Pons (tissue), 1 donor: ENCODE results near the gene NAB1.
"Not testable (repeated sequence)": the region's sequence is repeated elsewhere in the genome, so short reads cannot be mapped to it uniquely, and the experiment has no call there.

Experiments used
- DNase-seq: peaks from one replicate; pipeline ENCODE4 v3.0.0-alpha.2; 2016; ENCODE audit warnings: low spot score

The NAB1 gene, protein sequence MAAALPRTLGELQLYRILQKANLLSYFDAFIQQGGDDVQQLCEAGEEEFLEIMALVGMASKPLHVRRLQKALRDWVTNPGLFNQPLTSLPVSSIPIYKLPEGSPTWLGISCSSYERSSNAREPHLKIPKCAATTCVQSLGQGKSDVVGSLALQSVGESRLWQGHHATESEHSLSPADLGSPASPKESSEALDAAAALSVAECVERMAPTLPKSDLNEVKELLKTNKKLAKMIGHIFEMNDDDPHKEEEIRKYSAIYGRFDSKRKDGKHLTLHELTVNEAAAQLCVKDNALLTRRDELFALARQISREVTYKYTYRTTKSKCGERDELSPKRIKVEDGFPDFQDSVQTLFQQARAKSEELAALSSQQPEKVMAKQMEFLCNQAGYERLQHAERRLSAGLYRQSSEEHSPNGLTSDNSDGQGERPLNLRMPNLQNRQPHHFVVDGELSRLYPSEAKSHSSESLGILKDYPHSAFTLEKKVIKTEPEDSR

DNA sequence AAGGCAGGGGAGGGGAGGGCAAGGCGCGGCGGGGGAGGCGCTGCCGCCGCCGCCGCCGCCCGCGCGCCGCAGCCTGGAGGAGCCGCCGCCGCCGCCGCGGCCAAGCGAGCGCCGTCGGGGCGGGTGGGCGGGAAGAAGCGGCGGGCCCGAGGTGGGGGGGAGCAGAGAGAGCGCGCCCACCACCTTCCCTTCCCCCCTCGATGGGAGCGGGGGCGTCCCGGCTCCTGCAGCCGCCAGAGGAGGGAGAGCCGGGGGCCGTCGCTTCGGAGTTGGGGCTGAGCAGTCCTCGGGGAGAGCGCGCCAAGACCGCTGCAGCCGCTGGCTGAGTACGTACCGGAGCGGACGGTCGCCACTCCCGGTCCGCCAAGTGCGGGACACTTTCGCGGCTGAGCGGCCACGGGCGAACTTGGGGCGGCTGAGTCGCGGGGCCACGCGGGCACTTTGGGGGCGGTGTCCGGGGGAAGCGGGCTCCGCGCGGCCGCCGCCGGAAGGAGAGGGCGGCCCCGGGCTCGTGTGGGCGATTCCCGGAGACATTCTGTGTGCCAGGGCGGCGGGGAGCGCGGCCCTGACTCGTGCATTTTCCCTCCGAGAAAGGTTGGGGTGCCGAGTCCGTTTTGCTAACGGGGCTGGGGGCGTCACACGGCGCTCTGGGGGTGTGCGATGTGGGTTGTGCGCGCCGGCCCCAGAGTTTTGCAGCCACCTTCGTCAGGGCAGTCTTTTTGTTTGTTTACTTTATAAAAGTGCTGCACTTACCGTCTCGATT is at the start of gene NAB1:
TSS of gene NAB1 (plus strand) at position 49 of the 763 bp plus-strand sequence. CDS start 10,094 bp downstream, outside the sequence.
- DNase-seq: no peak

DNA sequence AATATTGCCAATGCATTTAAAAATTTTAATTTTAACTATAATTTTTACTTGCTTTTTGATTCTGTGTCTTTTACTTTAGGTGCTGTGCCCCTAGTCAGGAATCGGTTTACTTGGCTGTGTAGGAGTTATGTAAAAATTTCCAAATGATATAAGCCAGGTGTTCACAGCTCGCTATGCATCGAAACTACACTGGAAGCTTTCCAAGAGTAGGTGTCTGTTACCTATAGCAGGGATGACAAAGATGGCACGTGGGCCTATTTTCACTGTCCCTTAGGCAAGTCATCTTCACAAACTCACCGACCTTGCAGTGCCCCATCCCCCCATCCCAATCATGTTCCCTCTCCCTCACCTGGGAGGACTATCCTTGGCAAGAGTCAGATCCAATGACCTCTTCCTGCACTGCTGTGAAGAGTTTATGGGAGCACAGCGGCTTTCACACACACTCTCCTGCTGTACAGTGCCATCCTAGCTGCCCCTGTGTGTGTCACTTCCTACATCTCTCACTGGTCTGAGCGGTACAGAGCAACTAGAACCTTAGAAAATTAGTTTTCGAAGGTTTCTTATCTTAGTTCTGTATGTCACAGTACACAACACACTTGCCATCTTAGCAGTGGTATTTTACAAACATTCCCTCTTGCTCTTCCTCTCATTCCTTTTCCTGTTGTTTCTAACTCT is 49.2 kb upstream of the NAB1 start:
- DNase-seq: no peak

DNA sequence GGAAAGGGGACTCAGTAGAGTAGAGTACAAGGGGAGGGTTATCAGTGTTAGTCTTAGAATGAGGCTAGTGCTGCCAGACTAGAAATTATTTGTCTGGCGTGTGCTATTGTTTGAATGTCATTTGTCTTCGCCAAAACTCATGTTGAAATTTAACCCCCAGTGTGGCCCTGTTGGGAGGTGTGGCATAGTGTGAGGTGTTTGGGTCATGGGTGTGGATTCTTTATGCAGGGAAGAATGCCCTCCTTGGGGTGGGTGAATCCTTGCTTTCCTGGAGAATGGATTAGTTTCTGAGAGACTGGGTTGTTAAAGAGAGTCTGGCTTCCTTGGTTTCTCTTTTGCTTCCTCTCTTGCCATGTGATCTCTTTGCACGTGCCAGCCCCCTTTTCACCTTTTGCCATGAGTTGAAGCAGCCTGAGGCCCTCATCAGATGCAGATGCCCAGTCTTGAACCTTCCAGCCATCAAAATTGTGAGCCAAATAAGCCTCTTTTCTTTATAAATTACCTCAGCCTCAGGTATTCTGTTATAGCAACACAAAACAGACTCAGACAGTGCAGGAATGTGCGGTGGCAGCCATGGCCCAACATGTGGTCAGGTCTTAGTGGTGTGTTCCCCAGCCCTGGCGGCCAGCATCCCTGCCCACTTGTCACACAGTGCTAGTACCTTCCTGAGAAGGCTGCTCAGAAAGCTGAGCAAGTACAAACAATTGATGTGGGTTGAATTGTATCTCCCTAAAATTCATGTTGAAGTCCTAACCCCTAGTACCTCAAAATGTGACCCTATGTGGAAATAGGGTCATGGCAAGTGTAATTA is 48.4 kb upstream of the NAB1 start:
- DNase-seq: no peak

DNA sequence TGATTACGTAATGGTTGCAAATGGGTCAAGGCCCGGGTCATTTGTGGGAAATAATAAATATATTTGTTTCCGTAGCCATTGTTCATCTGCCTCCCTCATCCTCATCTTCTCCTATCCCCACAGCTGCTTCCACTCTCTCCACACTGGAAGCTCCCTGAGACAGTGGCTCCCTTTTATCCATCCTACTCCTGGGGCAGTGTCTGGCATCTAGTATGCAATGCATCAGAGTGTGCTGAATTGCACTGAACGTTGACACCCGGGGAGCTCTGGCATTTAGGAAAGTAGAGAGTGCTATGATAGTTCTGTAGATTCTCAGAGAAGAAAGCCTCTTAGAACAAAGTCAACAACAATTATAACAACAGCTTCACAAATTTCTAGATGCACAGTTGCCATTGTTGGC is 45.5 kb upstream of the NAB1 start:
- peak; percentile 96 for DNase-seq

DNA sequence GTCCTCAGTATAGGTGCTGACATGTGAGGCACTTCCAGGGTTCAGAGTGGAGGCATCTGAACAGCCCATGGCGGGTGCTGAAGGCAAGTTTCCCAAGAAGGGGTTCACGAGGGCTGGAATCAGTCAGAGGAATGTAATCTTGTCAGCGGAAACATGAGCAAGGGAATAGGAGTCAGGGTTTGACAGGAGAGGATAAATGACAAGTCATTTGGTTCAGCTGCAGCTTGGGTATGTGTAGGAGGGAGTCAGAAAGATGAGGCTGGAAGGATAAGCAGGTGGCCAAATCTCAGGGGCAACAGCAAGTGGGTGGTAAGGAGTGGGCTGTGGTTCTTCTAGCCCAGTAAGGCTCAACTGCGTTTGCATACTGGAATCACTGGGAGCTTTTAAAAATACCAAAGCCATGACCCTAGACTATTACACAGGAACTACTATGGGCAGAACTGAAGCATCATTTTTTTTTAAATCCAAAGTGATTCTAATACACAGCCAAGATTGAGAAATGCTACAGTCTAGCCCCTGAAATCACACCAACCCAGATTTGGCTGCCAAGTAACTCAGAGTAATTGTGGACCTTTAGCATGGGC is 41.8 kb upstream of the NAB1 start:
- no peak for DNase-seq

DNA sequence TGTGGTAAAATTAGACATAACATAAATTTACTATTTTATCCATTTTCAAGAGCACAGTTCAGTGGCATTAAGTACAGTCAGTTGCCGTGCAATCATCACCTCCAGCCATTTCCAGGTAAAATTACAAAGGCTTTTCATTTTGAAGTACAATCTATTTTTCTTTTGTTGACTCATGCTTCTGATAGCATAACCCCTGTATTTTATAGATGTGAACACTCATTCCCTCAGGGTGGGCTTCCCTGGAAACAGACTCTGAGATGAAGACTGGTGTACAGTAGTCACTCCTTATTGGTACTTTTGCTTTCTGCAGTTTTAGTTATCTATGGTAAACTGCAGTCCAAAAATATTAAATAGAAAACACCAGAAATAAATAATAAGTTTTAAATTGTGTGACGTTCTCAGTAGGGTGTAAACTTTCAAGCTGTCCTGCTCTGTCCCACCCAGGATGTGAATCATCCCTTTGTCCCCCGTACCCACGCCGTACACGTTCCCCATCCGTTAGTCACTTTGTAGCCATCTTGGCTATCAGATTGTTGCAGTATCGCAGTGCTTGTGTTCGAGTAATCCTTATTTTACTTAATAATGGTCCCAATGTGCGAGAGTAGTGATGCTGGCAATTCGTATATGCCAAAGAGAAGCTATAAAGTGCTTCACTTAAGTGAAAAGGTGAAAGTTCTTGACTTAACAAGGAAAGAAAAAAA is 41.1 kb upstream of the NAB1 start:
- DNase-seq: peak; percentile 43

DNA sequence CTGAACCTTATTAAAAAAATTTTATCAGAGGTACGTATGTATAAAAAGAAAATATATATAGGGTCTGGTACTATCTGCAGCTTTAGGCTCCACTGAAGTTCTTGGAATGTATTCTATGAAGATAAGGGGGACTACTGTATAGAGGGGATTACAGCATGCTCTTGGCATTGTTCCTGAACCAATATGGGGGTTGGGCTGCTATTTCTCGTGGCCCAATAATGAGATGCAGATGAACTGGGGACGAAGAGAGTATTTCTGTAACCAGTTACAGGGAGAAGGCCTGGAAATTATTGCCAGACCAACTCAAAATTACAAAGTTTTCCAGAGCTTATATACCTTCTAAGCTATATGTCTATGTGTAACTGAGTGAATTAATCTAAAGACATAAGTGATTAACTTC is 40.0 kb upstream of the NAB1 start:
- not testable (repeated sequence) for DNase-seq

DNA sequence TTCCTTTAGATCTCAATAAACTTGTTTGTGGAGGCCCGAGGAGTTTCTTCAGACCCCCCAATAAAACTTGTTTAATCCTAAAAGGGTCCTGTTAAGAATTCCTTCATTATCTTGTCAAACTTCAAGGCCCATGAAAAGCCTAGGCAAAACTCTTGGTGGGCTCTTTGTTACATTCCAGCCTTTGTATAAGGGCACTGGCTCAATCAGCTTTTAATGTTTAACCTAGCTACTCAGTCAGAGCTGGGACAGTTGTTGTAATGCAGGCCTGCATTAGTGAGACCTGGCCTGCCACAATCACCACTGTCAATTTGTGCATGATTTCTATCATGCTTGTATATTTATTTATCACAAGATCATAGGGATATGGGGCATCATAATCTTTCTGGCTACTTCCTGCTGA is 39.5 kb upstream of the NAB1 start:
- not testable (repeated sequence) for DNase-seq

DNA sequence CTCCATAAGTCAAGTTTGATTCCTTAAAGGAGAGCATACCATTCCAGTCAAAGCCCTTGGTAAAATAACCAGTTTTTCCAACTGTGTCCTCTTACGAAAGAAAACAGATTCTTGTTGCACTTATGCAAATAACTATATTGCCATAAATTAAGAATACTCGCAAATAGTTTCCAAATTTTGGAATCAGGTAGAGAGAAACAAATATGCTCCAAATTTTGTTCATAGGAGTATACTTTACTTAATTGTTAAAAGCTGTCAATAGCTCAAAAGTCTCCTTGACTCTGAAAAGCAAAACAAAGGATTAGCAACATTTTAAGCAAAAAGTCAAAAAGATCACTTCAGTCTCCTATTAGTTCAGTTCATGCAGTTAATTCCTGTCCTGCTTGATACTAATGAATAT is 38.4 kb upstream of the NAB1 start:
- DNase-seq: not testable (repeated sequence)

DNA sequence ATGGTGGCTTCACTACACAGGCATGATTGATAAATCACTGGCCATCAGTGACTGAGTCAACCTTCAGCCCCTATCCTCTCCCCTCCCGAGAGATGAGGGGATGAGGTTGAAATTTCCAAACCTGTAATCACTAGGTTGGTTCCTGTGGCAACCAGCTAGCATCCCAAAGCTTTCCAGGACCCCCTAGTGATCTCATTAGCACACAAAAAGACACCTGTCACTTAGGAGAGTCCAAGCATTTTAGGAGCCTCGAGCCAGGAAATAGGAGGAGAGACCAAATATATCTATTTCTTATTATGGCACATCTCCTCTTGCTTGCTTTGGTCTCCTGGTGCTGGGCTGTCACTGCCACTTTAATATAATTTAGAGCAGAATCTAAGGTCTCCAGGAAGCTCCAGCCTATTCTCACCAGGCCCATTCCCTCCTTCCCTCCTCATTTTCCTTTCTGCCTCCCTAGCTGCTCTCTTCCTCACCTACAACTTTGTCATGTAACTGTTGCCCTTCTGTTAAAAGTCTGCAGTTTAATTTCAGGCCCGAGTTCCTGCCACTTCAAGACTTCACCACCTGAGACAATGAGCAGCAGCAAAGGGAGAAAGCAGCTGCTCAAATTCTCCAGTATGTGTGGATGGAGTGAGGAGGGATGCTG is 33.2 kb upstream of the NAB1 start:
- DNase-seq: no peak

DNA sequence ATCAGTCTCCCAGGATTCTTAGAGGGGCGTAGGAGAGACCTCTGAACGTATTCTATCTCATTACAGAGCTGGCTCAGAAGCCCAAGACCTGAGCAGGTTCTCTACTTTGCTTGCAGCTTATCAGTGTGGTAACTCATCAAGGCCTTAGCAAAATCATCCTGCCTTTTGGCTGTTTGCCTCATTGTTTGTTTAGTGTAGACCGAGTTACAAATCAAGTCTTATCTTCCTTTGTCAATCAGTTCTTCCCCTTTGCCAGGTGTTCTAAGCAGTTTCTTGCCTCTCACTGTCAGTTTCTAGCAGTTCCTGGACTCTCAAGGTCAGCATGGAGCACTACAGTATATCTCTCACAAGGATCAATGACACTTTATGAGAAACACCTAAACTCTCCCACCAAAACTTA is 30.9 kb upstream of the NAB1 start:
- no peak for DNase-seq

DNA sequence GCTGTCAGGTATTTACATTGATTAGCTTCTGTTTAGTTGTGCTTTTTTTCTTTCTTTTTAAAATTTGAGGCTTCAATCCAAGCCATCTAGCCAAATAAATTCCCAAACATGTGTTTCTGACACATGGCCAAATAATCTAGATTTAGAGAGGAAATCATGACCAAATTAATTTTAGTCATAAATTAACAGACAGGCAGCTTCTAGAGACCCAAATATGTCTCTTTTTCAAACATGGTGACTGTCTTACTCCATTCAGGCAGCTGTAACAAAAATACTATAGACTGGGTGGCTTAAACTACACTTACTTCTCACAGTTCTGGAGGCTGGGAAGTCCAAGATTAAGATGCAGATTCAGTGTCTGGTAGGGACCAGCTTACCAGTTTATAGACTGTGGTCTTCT is 23.2 kb upstream of the NAB1 start:
- DNase-seq: no peak

DNA sequence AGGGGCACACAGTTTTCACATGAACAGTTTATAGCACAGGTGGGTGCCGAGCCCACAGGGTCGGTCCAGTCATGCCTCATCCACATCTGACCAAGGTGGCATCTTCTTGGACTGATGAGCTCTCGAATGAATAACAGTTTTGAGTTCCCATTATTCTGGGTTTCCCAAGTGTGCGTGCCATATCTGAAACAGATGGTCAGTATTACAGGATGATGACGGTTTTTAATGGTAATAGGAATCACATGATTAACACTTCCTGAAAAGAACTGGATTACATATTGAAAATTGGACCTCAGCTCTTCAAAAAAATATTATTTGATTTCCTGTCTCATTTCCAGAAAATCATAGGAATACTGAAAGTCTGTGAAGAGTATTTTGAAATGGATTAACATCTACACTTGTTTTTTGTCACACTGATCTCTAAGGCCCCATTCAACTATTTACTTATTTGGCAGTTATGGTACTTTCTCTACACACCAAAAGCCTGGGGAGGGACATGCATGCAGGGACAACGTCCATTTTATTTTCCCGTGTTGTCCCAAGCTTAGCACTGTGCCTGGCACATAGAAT is 22.2 kb upstream of the NAB1 start:
- DNase-seq: no peak

DNA sequence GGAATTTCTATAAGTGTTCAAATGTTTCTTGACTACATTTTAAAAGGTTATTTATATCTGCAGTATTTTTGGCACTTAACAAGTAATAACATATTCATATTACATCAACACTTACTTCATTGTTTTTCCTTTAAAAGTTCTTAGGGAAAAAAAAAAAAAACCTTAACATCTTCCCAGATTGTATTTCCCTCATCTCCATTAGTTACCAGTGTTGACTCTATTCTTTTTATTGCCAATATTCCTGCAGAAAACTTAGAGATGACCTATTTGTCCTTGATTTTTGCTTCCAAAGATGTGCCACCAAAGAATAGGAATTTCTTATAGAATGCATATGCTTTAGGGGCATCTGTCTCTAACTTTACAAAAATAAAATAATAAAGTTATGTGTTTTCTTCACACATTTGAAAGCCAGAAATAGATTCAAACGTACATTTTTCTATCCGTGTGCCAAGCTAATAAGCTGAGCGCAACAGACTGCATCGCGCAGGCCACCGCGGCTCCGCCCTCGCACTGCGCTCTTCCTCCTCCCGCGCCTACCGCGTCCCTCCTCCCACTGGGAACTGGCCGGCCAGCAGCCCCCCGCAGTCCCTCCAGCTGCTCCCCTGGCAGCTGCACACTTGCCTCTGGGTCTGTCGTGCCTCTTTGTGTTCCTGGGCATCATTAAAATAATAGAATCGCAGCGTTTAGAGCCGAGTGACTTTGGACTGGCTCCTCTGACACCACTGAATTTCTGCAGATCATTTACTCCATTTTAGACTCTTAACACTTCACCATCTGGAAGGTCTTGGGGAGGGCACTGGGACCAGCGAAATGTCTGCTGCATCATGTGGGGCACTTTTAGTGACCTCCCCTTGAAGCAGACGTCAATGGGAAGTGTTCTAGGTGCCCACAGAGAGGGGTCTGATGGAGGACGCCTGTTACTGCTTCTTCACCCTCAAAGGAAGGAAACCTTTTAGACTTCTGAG is 21.2 kb upstream of the NAB1 start:
- peak; percentile 57 for DNase-seq

DNA sequence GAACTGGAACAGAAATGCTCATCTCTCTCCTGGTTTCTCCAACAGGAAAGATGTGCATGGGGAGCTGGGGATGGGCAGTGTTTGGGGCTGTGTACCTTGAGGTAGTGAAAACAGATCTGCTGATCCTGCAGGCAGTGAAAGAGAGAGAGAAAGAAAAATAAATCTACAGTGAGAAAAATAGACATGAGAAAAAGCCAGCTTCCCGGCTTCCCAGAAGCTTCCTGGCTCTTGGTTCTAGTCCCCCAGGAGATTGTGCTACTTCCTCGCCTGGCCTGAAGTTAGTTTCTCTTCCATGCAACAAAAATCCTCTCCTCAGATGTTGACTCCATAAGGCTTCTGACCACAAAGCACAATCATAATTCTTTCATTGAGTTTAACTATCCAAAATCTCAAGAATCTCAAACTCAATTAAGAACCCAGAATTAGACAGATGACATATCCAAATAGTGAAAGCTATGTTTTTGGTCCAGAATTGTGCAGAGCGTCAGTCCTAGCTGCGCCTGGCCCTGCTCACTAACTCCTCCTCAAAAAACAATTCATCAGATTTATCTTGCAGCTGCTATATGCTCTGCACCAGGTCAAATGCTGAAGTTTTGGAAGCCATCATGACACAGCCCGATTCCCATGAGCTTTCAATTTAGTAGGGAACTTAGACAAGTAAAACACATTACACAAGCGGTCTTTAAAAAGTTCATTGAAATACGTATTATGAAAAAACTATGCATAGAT is 20.1 kb upstream of the NAB1 start:
- DNase-seq: no peak

DNA sequence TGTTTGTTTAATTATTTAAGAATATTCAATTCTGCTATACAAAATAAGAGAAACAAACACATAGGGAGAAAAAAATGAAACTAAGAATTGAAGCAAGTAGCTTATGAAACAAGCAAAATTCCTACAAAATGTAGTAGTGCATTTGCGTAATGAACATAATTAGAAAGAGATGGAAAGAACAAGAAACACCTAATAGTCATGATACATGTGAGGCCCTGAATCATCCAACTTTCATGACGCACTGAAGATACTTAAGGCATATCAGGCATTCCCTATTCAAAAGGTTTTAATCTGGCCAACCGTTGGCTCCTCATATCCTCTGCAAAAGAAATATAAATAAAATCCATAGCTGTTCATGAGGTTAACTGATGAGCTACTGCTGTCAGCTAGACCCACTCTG is 14.5 kb upstream of the NAB1 start:
- no peak for DNase-seq

DNA sequence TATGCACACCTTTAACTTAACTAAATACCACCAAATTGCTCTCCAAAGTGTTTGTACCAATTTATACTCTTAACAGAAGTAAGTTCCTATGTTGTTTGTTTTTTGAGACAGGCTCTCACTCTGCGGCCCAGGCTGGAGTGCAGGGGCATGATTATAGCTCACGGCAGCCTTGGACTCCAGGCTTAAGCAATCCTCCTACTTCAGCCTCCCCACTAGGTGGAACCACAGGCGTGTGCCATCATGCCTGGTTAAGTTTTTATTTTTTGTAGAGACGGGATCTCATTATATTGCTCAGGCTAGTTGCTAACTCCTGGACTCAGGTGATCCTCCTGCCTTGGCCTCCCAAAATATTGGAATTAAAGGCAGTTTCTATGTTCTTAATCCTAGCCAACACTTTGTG is 13.1 kb upstream of the NAB1 start:
- DNase-seq: no peak

DNA sequence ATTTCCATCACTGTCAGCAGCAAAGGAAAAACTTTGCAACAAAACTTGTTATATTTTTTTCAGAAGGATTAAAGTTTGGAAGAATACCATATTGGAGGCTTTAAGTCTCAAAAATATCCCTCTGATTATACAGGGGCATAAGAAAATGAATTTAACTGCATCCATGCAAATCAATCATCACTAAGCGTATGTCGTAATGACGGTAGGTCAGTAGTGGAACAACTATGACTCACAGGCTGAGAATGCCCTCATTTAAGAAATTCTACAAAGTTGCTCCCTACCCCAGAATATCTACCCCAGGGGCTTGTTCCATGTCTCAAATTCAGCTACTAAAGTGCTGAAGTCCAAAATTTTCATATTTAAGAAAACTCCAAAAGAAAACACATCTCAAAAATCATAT is 12.5 kb upstream of the NAB1 start:
- no peak for DNase-seq
